Measurements from ENCODE around the gene OPCML.

OPCML gene

GRCh38 chr11:133383201-133383600, 149.1 kb downstream of the OPCML start:
- TF ChIP-seq PATZ1 (CRISPR knock-in tag; IDR thresholded peaks at IDR 0.05; ENCODE audit: borderline replicate concordance) (no peak), ZNF565 (CRISPR knock-in tag; conservative IDR thresholded peaks at IDR 0.05; ENCODE audit: low read depth) (no peak), ESRRG (CRISPR knock-in tag; IDR thresholded peaks at IDR 0.05) (no peak), OSR1 (CRISPR knock-in tag; IDR thresholded peaks at IDR 0.05) (no peak), TOX (CRISPR knock-in tag; IDR thresholded peaks at IDR 0.05; ENCODE audit: borderline replicate concordance) (no peak), CSDC2 (CRISPR knock-in tag; IDR thresholded peaks at IDR 0.05) (no peak), SNAI2 (CRISPR knock-in tag; IDR thresholded peaks at IDR 0.05) (no peak), ARNTL (CRISPR knock-in tag; IDR thresholded peaks at IDR 0.05; ENCODE audit: borderline replicate concordance, low read depth) (no peak), ZFP3 (CRISPR knock-in tag; IDR thresholded peaks at IDR 0.05) (no peak), PPARA (CRISPR knock-in tag; IDR thresholded peaks at IDR 0.05; ENCODE audit: borderline replicate concordance) (no peak), CREB5 (CRISPR knock-in tag; IDR thresholded peaks at IDR 0.05; ENCODE audit: low read depth) (no peak), BACH2 (CRISPR knock-in tag; IDR thresholded peaks at IDR 0.05; ENCODE audit: borderline replicate concordance) (no peak), ZFP30 (CRISPR knock-in tag; IDR thresholded peaks at IDR 0.05) (no peak)
- TF ChIP-seq, protein P1, sequence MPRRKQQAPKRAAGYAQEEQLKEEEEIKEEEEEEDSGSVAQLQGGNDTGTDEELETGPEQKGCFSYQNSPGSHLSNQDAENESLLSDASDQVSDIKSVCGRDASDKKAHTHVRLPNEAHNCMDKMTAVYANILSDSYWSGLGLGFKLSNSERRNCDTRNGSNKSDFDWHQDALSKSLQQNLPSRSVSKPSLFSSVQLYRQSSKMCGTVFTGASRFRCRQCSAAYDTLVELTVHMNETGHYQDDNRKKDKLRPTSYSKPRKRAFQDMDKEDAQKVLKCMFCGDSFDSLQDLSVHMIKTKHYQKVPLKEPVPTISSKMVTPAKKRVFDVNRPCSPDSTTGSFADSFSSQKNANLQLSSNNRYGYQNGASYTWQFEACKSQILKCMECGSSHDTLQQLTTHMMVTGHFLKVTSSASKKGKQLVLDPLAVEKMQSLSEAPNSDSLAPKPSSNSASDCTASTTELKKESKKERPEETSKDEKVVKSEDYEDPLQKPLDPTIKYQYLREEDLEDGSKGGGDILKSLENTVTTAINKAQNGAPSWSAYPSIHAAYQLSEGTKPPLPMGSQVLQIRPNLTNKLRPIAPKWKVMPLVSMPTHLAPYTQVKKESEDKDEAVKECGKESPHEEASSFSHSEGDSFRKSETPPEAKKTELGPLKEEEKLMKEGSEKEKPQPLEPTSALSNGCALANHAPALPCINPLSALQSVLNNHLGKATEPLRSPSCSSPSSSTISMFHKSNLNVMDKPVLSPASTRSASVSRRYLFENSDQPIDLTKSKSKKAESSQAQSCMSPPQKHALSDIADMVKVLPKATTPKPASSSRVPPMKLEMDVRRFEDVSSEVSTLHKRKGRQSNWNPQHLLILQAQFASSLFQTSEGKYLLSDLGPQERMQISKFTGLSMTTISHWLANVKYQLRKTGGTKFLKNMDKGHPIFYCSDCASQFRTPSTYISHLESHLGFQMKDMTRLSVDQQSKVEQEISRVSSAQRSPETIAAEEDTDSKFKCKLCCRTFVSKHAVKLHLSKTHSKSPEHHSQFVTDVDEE (CRISPR knock-in tag; IDR thresholded peaks at IDR 0.05), result no peak
- TF ChIP-seq, protein P2, sequence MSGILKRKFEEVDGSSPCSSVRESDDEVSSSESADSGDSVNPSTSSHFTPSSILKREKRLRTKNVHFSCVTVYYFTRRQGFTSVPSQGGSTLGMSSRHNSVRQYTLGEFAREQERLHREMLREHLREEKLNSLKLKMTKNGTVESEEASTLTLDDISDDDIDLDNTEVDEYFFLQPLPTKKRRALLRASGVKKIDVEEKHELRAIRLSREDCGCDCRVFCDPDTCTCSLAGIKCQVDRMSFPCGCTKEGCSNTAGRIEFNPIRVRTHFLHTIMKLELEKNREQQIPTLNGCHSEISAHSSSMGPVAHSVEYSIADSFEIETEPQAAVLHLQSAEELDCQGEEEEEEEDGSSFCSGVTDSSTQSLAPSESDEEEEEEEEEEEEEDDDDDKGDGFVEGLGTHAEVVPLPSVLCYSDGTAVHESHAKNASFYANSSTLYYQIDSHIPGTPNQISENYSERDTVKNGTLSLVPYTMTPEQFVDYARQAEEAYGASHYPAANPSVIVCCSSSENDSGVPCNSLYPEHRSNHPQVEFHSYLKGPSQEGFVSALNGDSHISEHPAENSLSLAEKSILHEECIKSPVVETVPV (CRISPR knock-in tag; IDR thresholded peaks at IDR 0.05), result no peak
- ATAC-seq, result no peak

DNA sequence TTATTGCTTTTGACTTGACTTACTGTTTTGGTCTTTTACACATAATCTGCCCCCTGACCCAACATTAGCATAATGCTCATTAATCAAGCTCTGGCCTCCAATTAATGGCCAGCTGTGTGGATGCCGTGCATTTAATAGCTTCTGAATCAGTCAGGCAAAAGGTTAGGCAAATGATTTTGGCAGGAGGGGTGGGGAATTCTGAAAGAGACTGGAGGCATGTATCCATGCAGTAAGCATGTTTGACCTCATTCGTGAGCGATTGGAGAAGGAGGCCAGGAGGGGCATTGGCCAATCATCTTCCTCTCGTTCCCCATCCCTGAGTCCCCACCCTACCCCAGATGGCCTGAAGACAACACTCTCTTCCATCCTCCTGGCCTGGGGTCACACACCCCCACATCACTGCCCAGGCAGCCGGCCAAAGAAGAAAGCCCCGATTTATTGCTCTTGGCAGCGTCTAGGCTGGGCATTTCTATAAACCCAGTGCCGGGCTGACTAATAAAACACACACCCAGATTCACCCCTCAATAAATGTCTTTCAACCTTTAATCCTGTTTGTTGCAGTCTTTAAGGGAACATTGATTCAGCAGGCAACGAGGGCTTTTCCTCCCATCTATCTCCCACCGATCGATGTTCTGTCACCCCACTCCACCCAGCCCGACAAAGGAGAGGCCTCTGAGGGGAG, 150.0 kb downstream of the OPCML start:
- ATAC-seq, result no peak
- TF ChIP-seq CREB5 (CRISPR knock-in tag; IDR thresholded peaks at IDR 0.05; ENCODE audit: low read depth), result no peak
- no peak for TF ChIP-seq POU6F1 (CRISPR knock-in tag; IDR thresholded peaks at IDR 0.05; ENCODE audit: borderline replicate concordance, low read depth)
- TF ChIP-seq ZNF70 (CRISPR knock-in tag; IDR thresholded peaks at IDR 0.05), result no peak
- TF ChIP-seq OSR1 (CRISPR knock-in tag; IDR thresholded peaks at IDR 0.05), result no peak
- TF ChIP-seq ZFP30 (CRISPR knock-in tag; IDR thresholded peaks at IDR 0.05), result no peak

DNA sequence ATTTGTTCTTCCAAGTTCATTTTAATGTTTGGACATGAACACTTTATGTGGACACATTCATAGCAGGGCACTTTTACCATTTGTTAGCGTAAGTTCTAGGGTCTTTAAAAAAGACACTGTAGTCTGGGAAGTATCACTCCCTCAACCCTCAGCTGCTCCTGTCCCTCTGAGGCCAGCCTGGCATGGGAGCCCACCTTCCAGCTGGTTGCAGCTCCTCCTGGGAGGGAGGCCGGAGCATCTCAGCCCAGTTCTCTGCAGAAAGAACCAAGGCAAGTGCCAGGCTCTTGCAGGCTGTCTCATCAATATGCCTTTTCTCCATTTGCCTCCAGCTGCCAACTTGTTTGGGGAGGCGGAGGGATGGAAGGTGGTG, 150.6 kb downstream of the OPCML start:
- no peak for ATAC-seq
- TF ChIP-seq PPARA (CRISPR knock-in tag; IDR thresholded peaks at IDR 0.05; ENCODE audit: borderline replicate concordance) (no peak), ZFP3 (CRISPR knock-in tag; IDR thresholded peaks at IDR 0.05) (no peak), CSDC2 (CRISPR knock-in tag; IDR thresholded peaks at IDR 0.05) (no peak), POU6F1 (CRISPR knock-in tag; IDR thresholded peaks at IDR 0.05; ENCODE audit: borderline replicate concordance, low read depth) (no peak), RARB (CRISPR knock-in tag; IDR thresholded peaks at IDR 0.05) (no peak), TCF4 (CRISPR knock-in tag; IDR thresholded peaks at IDR 0.05; ENCODE audit: borderline replicate concordance) (no peak), OSR1 (CRISPR knock-in tag; IDR thresholded peaks at IDR 0.05) (no peak), ESRRG (CRISPR knock-in tag; IDR thresholded peaks at IDR 0.05) (no peak), ZFP30 (CRISPR knock-in tag; IDR thresholded peaks at IDR 0.05) (no peak), GLIS3 (CRISPR knock-in tag; IDR thresholded peaks at IDR 0.05) (no peak), ZC3H10 (CRISPR knock-in tag; IDR thresholded peaks at IDR 0.05) (no peak), CREB5 (CRISPR knock-in tag; IDR thresholded peaks at IDR 0.05; ENCODE audit: low read depth) (no peak)
- TF ChIP-seq, protein P2 (CRISPR knock-in tag; IDR thresholded peaks at IDR 0.05), result no peak

Measured in SK-N-SH treated with all-trans-retinoic acid at 6 μM for 48 hours (cell line).